Effector CD4-positive, alpha-beta T cell (primary cell): ENCODE data around the gene TRANK1.
"Not testable (repeated sequence)": the region's sequence is repeated elsewhere in the genome, so short reads cannot be mapped to it uniquely, and the experiment has no call there.

Experiments used
- DNase-seq: peaks from one replicate; pipeline ENCODE4 v3.0.0-alpha.2; 2020

The TRANK1 gene

GRCh38 chr3:36957063-36957462, 12.2 kb upstream of the TRANK1 start:
- DNase-seq, result no peak

GRCh38 chr3:36956155-36956554, 11.3 kb upstream of the TRANK1 start:
- no peak for DNase-seq

- DNase-seq, result no peak
Observed at GRCh38 chr3:36954452-36955134, 9.7 kb upstream of the TRANK1 start.

GRCh38 chr3:36947814-36948213, 3.0 kb upstream of the TRANK1 start:
- DNase-seq, result not testable (repeated sequence)

GRCh38 chr3:36945333-36945980, 603 bp upstream of the TRANK1 start:
- DNase-seq, result no peak

- no peak for DNase-seq
Observed at GRCh38 chr3:36944012-36944640, 728 bp downstream of the TRANK1 start.

- no peak for DNase-seq
Observed at GRCh38 chr3:36943601-36944000, 1.3 kb downstream of the TRANK1 start.

GRCh38 chr3:36942638-36943248, 2.1 kb downstream of the TRANK1 start:
- DNase-seq, result no peak

GRCh38 chr3:36941658-36942057, 3.2 kb downstream of the TRANK1 start:
- no peak for DNase-seq

GRCh38 chr3:36941162-36941561, 3.7 kb downstream of the TRANK1 start:
- no peak for DNase-seq

GRCh38 chr3:36937492-36937891, 7.4 kb downstream of the TRANK1 start:
- no peak for DNase-seq

GRCh38 chr3:36933540-36934296, 11.1 kb downstream of the TRANK1 start:
- no peak for DNase-seq

GRCh38 chr3:36931424-36931823, 13.4 kb downstream of the TRANK1 start:
- not testable (repeated sequence) for DNase-seq

GRCh38 chr3:36928220-36928619, 16.6 kb downstream of the TRANK1 start:
- no peak for DNase-seq

- DNase-seq, result no peak
Observed at GRCh38 chr3:36926292-36926897, 18.5 kb downstream of the TRANK1 start.

- DNase-seq, result no peak
Observed at GRCh38 chr3:36924744-36925521, 19.9 kb downstream of the TRANK1 start.

- no peak for DNase-seq
Observed at GRCh38 chr3:36923981-36924743, 20.7 kb downstream of the TRANK1 start.

- DNase-seq, result no peak
Observed at GRCh38 chr3:36923523-36923943, 21.3 kb downstream of the TRANK1 start.

- no peak for DNase-seq
Observed at GRCh38 chr3:36920884-36921567, 23.8 kb downstream of the TRANK1 start.
